GOT3 (cell line): Measurements from ENCODE around the gene UPP1.
"Not testable (repeated sequence)": the region's sequence is repeated elsewhere in the genome, so short reads cannot be mapped to it uniquely, and the experiment has no call there.

Source experiments
- DNase-seq: peaks from one replicate; lab custom pipeline; 2025; ENCODE audit warnings: mixed read lengths; lab: John Stamatoyannopoulos, UW

UPP1 gene

DNA sequence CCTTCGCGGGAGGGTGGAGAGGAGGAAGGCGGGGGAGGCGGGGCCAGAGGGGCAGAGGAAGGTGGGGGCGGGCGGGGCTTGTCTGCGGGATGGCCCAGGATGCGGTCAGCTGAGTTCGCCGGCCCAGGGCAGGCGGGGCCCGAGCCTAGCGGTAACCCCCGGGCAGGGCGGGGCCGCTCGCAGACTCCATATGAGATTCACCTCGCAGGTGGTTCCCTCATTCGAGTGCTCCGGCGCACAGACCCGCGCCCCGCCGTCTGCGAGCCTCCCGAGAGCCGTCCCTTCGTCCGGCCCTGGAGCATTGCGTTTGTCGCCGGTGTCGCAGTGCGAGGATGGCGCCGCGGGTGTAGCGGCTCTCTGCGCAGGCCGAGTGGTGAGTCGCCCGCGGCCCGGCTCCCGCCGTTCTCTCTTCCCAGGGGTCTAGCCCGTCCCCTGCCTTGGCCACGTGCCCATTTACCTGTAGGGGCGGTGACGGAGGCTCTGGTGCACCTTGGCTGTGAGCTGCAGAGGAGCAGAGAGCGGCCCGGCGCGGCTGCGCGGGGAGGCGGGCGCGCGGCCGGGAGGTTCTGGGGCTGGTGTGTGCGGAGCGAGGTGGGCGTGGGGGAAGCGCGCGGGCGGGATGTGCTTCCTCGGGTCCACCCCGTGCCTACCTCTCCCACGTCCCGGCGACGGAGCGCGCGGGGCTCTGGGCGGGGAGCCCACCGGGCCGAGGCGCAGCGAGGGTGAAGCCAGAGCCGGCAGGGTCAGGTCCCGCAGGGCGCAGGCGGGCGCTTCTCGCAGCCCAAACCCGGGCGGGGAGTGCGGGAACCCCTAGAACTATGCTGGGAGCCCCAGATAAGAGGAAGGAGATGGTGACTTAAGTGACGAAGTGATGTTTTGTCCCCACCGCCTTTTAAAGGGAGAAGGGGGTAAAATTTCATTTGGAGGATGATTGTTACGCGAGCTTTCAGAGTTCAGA is at the start of gene UPP1:
Gene UPP1, plus strand, starts transcription at position 220 of the 958 bp plus-strand sequence. CDS start 5,519 bp downstream, outside the sequence.
- DNase-seq: no peak

GRCh38 chr7:48040944-48041652 is 48.0 kb upstream of the UPP1 start:
- DNase-seq: no peak

DNA sequence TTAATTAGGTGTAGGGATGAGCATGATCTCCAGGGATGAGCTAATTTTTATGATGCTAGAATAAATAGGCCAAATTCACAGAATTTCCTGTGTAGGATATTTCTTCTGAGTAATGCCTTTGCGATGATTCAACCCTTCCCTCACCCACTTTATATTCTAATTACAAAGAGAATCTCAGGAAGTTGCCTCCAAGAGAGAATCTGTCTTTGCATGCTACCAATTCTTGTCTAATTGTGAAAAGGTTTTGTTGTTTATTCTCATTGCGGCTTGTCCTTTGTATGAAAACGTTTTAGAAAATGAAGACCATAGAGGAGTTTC is 47.5 kb upstream of the UPP1 start:
- no peak for DNase-seq

DNA sequence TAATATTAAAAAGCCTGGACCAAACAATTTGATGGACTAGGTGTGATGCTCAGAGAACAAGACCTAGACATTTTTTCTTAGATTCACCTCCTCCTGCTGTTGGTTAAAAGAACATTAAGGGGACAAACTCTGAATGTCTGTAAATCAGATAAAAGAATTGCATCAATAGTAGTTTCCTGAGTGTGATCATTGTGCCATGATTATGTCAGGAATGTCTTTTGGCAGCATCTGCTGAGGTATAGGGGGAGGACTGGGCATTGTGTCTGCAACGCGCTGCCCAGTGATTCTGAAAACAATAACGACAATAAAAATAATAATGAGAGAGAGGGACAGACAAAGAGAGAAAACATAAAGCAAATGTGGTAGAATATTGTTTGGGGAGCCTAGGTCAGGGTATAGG is 46.8 kb upstream of the UPP1 start:
- DNase-seq: no peak

GRCh38 chr7:48042636-48043035 is 46.4 kb upstream of the UPP1 start:
- no peak for DNase-seq

DNA sequence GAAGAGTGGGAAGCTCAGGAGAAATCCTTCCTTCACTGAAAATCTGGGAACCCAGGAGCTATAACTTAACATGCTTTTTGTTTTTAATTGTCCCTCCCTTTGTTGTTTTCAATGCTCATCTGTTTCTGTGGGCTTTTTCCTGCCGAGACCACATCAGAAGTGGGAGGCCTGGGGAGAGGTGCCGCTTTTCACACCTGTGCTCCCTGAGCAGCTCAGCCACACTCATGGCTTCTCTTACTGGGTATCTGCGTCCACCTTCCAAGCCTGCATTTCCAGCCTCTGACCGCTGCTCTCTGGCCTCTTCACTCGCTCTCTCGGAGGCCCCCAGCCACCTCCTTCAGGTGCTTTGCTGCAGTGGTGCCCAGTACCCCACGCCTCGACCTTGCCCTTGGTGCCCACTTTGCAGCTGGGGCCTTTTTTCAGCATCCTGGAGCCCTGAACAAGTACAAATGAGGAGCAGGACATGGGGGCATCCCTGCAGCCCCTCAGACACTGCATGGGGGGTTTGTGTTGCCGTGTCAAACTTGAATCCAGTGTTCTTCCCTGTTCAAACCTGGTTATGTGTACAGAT is 43.8 kb upstream of the UPP1 start:
- DNase-seq: no peak

GRCh38 chr7:48046458-48046857 is 42.6 kb upstream of the UPP1 start:
- DNase-seq: no peak

DNA sequence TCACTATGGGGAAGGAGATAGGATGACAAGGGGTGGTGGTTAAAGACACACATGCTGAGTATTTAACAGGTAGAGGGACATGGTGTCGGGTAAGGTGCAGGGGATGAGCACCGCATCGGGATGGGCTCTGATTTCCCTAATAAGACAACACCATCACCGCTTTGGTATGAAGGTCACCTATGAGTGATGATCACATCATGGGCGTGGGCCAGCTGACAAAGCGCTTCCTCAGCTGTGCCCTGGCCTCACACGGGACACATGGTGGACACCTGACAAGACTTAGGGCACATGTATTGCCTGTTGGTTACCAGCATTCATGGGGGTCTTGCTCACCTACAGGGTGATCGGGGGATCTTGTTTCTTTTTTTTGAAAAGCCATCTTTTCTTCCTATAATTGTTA is 41.0 kb upstream of the UPP1 start:
- no peak for DNase-seq

- DNase-seq: no peak
Measured at GRCh38 chr7:48049850-48050249, 39.2 kb upstream of the UPP1 start.

- no peak for DNase-seq
Measured at GRCh38 chr7:48052748-48053147, 36.3 kb upstream of the UPP1 start.

GRCh38 chr7:48053736-48054135 is 35.3 kb upstream of the UPP1 start:
- DNase-seq: no peak

GRCh38 chr7:48058990-48059389 is 30.1 kb upstream of the UPP1 start:
- DNase-seq: no peak

GRCh38 chr7:48059706-48060105 is 29.4 kb upstream of the UPP1 start:
- DNase-seq: no peak

DNA sequence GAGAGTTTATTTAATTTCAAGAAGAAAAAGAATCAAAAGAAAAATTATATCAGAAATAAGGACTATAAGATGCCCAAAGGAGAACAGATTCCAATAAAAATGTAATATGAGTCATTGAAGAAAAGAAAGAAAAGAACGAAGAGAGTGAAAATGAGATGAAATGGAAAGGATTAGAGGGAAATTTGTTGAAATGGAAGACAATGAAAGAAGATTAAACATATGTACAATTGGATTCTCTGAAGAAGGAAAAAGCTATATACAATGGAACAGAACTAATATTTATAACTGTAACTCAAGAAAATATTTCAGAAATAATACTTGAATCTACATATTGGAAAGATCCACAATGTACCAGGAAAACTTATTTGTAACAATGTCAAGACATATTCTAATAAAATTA is 25.1 kb upstream of the UPP1 start:
- no peak for DNase-seq

- DNase-seq: no peak
Measured at GRCh38 chr7:48067475-48067874, 21.6 kb upstream of the UPP1 start.

- DNase-seq: no peak
Measured at GRCh38 chr7:48074204-48074654, 14.8 kb upstream of the UPP1 start.

- DNase-seq: no peak
Measured at GRCh38 chr7:48077423-48077822, 11.6 kb upstream of the UPP1 start.

GRCh38 chr7:48078470-48078869 is 10.6 kb upstream of the UPP1 start:
- DNase-seq: no peak

- DNase-seq: not testable (repeated sequence)
Measured at GRCh38 chr7:48082378-48082777, 6.7 kb upstream of the UPP1 start.

DNA sequence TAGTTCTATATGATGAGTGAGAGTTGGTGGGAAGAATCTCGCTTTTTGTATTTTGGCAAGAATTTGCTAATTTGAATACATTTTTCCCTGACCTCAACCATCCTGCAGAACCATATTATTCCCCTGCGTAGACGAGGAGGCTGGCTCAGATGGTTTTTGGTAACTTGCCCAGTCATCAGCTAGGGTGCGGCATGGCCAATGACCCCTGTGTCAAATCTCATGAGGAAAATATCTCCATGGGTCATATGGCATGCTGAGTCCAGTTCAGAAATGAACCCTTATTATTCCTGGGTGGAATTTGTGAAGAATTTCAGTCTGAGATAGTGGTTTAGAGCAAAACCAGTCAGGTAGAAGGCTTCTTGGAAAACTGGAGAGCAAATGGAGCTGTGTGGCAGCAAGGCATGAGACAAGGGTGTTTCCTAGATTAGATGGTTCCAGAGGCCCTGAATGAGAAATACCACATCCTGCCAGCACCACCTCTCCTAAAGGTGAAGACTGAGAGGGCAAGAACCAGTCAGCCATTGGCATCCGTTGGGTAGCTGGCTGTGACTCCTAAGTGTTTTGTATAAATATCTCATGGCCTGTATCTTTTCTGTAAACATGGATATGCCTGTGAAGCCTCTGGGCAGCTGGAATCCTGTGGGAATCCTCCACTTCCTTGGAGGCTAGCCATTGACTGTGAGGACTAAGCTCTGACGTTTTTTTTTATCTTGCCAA is 5.8 kb upstream of the UPP1 start:
- no peak for DNase-seq

DNA sequence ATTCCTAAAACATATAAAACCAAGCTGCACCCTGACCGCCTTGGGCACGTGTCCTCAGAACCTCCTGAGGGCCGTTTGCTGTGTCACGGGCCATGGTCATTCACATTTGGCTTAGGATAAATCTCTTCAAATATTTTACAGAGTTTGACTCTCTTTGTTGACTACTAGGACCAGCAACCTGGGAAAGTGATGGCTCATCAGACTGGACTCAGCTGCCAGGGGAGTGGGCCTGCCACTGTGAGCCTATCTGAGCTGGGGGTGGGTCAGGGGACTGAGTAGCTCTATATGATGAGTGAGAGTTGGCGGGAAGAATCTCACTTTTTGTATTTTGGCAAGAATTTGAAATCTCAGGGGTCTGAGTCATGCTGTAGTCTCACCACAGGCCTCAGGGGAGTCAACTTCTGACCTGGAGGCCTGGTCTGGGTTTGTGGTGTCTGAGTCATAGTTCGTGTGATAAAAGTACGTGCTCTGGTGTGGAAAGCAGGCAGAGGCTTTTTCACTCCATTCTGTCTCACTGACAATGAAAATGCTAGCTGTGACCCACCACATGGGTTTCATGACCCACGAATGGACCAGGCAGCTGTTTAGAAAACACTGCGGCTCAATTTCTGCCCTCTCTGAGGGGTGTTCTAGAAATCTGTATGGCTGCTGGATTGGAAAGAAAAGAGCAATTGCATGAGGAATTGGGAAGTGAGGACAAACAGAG is 4.2 kb upstream of the UPP1 start:
- DNase-seq: peak; percentile 80

DNA sequence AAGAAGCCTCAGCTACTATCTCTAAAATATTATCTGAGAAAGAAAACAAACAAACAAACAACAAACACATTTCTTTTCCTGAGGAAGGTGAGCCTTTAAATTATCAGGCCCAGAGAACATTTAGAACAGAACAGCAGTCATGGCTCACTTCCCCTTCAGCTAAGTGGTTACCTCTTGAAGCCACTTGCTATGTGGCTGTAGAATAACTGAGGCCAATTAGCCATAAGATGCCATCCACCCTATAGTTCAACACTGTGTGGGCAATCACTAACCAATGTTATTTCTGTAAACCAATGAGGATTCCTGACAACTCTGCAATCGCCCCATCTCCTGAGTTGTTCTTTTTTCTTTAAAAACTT is 3.7 kb upstream of the UPP1 start:
- DNase-seq: no peak
